Left ventricle myocardium superior (tissue), 1 donor: Measurements from ENCODE around the gene SLC32A1. TPM values are rescaled to one million over a fixed set of nuclear protein-coding genes. Genes with fewer than 3 reads are reported as not detected.
A peak's percentile ranks its signal among the peaks of the same experiment; 100 is the strongest.

Experiments
- ATAC-seq: fragments of 200-7000 bp; cut with Tn5 transposase; one replicate; pipeline ENCODE4 v1.9.1; 2020; ENCODE audit warnings: mild to moderate bottlenecking, moderate library complexity
- DNase-seq: peaks from one replicate; pipeline ENCODE4 v3.0.0-alpha.2; 2020
- intact Hi-C: fragments of 100-400 bp; cut with micrococcal nuclease; formaldehyde crosslinking; loops from one replicate; pipeline ENCODE4 v1.11.0; 2022
- total RNA-seq: library from RNA; stranded (reverse); fragmentation: NEBNext Ultra II Directional; extraction: Animal tissue kit (Norgen Biotek cat#: 25700); gene quantifications from one replicate; pipeline ENCODE4 v1.2.1, GENCODE V29; 2021
- donor health status: DM: no; HTN: yes; CAD: no; lungs with severe emphysema.

The SLC32A1 gene
- total RNA-seq, 1 donor from 2014 or later, result not detected

GRCh38 chr20:38748097-38748860 is 24.0 kb downstream of the SLC32A1 start, which contains the start of gene ACTR5:
Gene ACTR5 (plus strand): TSS chr20:38748460. CDS start chr20:38748479, 19 bp downstream.
- peak; percentile 96 for DNase-seq
- peak; percentile 98 for ATAC-seq
- intact Hi-C loops, result no loop called here

GRCh38 chr20:38748861-38749149 is 24.5 kb downstream of the SLC32A1 start:
- intact Hi-C loops, result no loop called here
- ATAC-seq (no peak), DNase-seq (no peak)

GRCh38 chr20:38751360-38751976 is 27.2 kb downstream of the SLC32A1 start:
- intact Hi-C loops, result loop anchor here (5.0 kb wide), 1 partner anchor 104 kb away; no protein-coding TSS in a partner anchor
- ATAC-seq (no peak), DNase-seq (no peak)

- intact Hi-C loops, result loop anchor here (5.0 kb wide), 1 partner anchor 105 kb away; no protein-coding TSS in a partner anchor
- DNase-seq (no peak), ATAC-seq (no peak)
Observed at GRCh38 chr20:38752029-38752428, 27.7 kb downstream of the SLC32A1 start.

- intact Hi-C loops, result loop anchor here (5.0 kb wide), 1 partner anchor 108 kb away; no protein-coding TSS in a partner anchor
- ATAC-seq (no peak), DNase-seq (no peak)
Observed at GRCh38 chr20:38754924-38755323, 30.6 kb downstream of the SLC32A1 start.

- intact Hi-C loops, result no loop called here
Observed at GRCh38 chr20:38755324-38755910, 31.1 kb downstream of the SLC32A1 start.

GRCh38 chr20:38757145-38757775 is 33.0 kb downstream of the SLC32A1 start:
- DNase-seq (no peak), ATAC-seq (no peak)
- intact Hi-C loops, result no loop called here

More at GRCh38 chr20:38755324-38755910, 31.1 kb downstream of the SLC32A1 start:
- DNase-seq (no peak), ATAC-seq (no peak)

- DNase-seq (no peak), ATAC-seq (no peak)
- intact Hi-C loops, result no loop called here
Observed at GRCh38 chr20:38759106-38759505, 34.8 kb downstream of the SLC32A1 start.

GRCh38 chr20:38760978-38761377 is 36.7 kb downstream of the SLC32A1 start:
- intact Hi-C loops, result no loop called here
- ATAC-seq (no peak), DNase-seq (no peak)

- intact Hi-C loops, result no loop called here
- DNase-seq, result no peak
- no peak for ATAC-seq
Observed at GRCh38 chr20:38762174-38762573, 37.9 kb downstream of the SLC32A1 start.

- DNase-seq (no peak), ATAC-seq (no peak)
- intact Hi-C loops, result no loop called here
Observed at GRCh38 chr20:38763616-38764015, 39.3 kb downstream of the SLC32A1 start.

GRCh38 chr20:38764567-38765318 is 40.5 kb downstream of the SLC32A1 start:
- ATAC-seq (no peak), DNase-seq (no peak)
- intact Hi-C loops, result no loop called here

- ATAC-seq (no peak), DNase-seq (no peak)
- intact Hi-C loops, result no loop called here
Observed at GRCh38 chr20:38766071-38766470, 41.8 kb downstream of the SLC32A1 start.

GRCh38 chr20:38769376-38770295 is 45.4 kb downstream of the SLC32A1 start:
- ATAC-seq (no peak), DNase-seq (no peak)
- intact Hi-C loops, result no loop called here

- ATAC-seq (no peak), DNase-seq (no peak)
- intact Hi-C loops, result no loop called here
Observed at GRCh38 chr20:38770546-38770945, 46.3 kb downstream of the SLC32A1 start.

GRCh38 chr20:38770970-38771369 is 46.7 kb downstream of the SLC32A1 start:
- intact Hi-C loops, result no loop called here
- ATAC-seq, result no peak
- no peak for DNase-seq

GRCh38 chr20:38771621-38772020 is 47.3 kb downstream of the SLC32A1 start:
- ATAC-seq (no peak), DNase-seq (no peak)
- intact Hi-C loops, result no loop called here

- DNase-seq (no peak), ATAC-seq (no peak)
- intact Hi-C loops, result no loop called here
Observed at GRCh38 chr20:38774167-38774566, 49.9 kb downstream of the SLC32A1 start.
